Measurements from ENCODE around the gene COL25A1. TPM values are rescaled to one million over a fixed set of nuclear protein-coding genes. Genes with fewer than 3 reads are reported as not detected.
"Not testable (repeated sequence)": the region's sequence is repeated elsewhere in the genome, so short reads cannot be mapped to it uniquely, and the experiment has no call there.

COL25A1 gene
- total RNA-seq, 1 donor from 2014 or later, result 0.73 TPM

GRCh38 chr4:108878806-108879205 lies 423.7 kb downstream of the COL25A1 start:
- intact Hi-C loops (cut with DNase I), result no loop called here
- ATAC-seq (no peak), DNase-seq (ENCODE audit: missing footprints) (no peak)

DNA sequence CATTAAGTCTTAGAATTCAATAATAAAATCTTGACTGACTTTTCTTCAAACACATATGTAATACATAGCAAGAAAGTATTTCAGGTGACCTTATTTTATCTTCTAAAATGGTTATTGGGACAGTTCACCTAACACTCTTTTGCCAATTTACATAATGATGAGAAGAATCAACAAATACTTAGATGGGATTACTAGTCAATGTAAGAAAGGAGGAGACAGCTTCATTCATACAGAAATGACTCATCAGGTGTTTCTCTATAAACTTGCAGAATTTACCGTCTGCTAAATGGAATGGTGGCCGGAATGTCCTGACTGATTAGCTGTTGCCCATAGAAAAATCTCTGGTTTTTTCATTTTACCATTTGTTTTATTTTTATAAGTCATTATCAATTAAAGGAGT lies 424.6 kb downstream of the COL25A1 start:
- ATAC-seq (no peak), DNase-seq (ENCODE audit: missing footprints) (no peak)
- intact Hi-C loops (cut with DNase I), result no loop called here

- DNase-seq (ENCODE audit: missing footprints) (no peak), ATAC-seq (no peak)
- intact Hi-C loops (cut with DNase I), result no loop called here
Measured at GRCh38 chr4:108874806-108875205, 427.7 kb downstream of the COL25A1 start.

DNA sequence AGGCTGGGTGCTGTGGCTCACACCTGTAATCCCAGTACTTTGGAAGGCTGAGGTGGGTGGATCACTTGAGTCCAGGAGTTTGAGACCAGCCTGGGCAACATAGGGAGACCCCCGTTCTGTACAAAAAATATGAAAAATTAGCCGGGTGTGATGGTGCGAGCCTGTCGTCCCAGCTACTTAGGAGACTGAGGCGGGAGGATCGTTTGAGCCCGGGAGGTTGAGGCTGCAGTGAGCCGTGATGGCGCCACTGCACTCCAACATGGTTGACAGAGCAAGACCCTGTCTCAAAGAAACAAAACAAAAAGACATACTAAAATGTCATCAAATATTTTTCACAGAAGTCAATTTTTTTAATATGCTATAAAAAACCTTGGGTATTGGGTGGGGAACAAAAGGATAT lies 432.5 kb downstream of the COL25A1 start:
- ATAC-seq; intact Hi-C loops (cut with DNase I): not testable (repeated sequence)
- peak; percentile 9 for DNase-seq (ENCODE audit: missing footprints)

- intact Hi-C loops (cut with DNase I), result no loop called here
- no peak for DNase-seq (ENCODE audit: missing footprints)
- ATAC-seq, result no peak
Measured at GRCh38 chr4:108868606-108869227, 433.7 kb downstream of the COL25A1 start.

- ATAC-seq, result no peak
- intact Hi-C loops (cut with DNase I), result no loop called here
- no peak for DNase-seq (ENCODE audit: missing footprints)
Measured at GRCh38 chr4:108867476-108867875, 435.0 kb downstream of the COL25A1 start.

- intact Hi-C loops (cut with DNase I), result no loop called here
Measured at GRCh38 chr4:108861334-108861733, 441.1 kb downstream of the COL25A1 start.

GRCh38 chr4:108854786-108855185 lies 447.7 kb downstream of the COL25A1 start:
- no peak for DNase-seq (ENCODE audit: missing footprints)
- intact Hi-C loops (cut with DNase I), result no loop called here
- no peak for ATAC-seq

More at GRCh38 chr4:108861334-108861733, 441.1 kb downstream of the COL25A1 start:
- no peak for DNase-seq (ENCODE audit: missing footprints)
- ATAC-seq, result no peak

DNA sequence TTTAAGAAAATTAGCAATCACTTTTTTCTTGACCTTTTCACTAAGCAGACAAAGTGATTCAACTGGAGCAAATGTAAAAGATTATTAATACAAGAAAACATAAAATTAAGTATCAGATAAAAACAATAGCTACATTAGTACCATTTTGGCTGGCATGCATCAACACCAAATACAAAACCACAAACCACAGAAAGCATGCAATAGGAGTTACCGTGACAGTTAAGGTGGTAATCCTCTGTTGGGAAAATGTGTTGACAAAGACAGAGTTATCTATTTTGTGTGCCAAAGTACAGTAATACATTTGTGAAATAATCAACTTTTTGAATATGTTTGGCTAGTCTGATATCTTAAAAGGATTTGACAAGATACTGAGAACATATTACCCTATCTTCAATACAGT lies 449.8 kb downstream of the COL25A1 start:
- DNase-seq (ENCODE audit: missing footprints), result no peak
- intact Hi-C loops (cut with DNase I), result no loop called here
- ATAC-seq, result no peak

DNA sequence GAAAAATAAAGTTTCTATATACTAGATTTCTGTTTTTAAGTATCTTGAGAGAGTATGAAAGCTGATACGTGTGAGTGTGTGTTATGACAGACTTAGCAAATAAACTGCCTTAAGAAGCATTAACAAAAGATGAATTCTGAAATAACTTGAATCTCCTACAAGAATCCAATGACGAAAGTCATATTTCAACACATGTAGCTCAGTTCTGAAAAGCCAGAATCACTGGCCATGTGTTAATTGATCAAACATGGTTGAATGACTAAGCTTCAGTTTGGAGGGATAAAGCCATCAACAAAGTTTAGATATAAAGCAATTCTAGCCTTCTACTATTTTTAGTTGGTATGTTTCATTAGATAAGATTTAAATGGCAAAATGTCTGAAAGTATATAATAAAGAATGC lies 451.1 kb downstream of the COL25A1 start:
- ATAC-seq (no peak), DNase-seq (ENCODE audit: missing footprints) (no peak)
- intact Hi-C loops (cut with DNase I), result no loop called here

DNA sequence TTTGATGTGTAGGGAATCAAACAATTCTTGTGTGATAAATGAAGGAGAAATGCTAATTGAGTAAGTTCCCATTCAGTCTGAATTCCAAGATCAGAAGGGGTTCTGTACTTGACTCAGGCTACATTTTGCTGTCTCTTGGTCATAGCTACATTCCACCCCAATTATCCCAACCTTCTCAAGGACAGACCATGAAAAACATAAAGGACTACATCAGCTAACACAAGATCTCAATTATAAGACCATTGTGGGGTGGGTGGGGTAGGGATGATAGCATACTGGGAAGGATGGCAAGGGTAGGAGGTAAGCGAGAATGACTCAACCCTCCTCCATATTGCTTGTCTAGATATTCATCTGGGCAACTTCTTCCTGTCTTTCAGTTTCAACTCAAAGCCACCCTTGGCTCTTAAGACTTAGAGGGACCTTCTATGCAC lies 452.2 kb downstream of the COL25A1 start:
- intact Hi-C loops (cut with DNase I), result no loop called here
- no peak for ATAC-seq
- no peak for DNase-seq (ENCODE audit: missing footprints)

- ATAC-seq, result no peak
- no peak for DNase-seq (ENCODE audit: missing footprints)
- intact Hi-C loops (cut with DNase I), result no loop called here
Measured at GRCh38 chr4:108849611-108850168, 452.8 kb downstream of the COL25A1 start.

DNA sequence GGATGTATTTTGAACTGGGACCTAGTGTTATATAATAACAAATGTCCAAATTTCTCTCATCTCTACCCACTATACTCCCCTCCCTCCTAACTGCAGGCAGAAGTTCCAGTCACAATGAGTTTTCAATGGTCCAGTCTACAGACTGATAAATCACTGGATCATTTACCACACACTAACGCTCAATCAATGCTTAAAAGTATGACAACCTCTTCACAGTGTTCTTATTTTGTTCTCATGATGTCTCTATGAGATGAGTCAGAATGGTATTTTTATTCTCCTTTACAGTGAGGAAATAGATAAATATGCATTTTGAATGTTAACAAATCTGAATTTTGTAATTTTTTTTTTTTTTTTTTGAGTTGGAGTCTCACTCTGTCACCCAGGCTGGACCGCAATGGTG lies 455.9 kb downstream of the COL25A1 start:
- DNase-seq (ENCODE audit: missing footprints) (no peak), ATAC-seq (no peak)
- intact Hi-C loops (cut with DNase I), result no loop called here

DNA sequence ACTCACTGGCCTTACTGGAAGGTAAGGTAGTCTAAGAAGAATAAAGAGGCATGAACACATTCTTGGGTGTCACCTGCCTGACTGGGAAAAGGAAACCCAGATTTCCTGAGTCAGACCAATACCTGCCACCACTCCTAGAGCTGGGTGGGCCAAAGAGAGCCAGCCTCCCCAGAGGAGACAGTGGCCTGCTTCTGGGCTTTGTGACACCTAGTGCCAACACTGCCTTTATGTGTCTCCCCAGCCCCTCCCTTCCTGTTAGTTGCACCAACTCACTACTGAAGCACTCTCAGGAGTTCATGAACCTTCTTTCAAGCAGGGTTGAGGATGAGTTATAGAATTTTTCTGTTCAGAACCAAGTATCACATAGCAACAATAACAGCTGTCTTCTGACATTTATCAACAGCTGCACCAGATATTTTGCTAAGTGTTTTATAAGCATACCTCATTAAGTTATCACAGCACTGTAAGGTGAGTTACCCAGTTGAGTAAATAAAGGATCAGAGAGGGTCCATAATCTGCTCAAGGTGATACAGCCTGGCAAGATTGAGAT lies 462.0 kb downstream of the COL25A1 start:
- intact Hi-C loops (cut with DNase I), result no loop called here
- DNase-seq (ENCODE audit: missing footprints) (no peak), ATAC-seq (no peak)

DNA sequence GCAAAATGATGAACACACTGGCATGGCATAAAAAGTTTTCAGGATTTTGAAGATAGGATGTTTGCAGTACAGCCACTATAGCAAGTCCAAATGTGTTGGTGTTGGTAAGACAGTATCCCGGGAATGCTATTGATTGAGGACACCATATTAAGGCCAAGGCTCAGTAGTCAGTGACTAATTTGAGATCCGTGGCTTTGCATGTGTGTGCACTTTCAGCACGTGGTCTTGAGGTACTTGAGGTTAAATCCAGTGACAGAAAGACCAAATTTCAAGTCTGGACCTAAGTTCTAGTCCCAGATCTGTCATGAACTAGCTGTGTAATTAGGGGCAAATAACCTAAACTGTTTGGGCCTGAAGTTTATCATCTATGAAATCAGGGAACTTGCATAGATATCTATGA lies 463.1 kb downstream of the COL25A1 start:
- no peak for DNase-seq (ENCODE audit: missing footprints)
- ATAC-seq, result no peak
- intact Hi-C loops (cut with DNase I), result no loop called here

- intact Hi-C loops (cut with DNase I), result no loop called here
- no peak for ATAC-seq
- no peak for DNase-seq (ENCODE audit: missing footprints)
Measured at GRCh38 chr4:108838451-108838850, 464.0 kb downstream of the COL25A1 start.

- ATAC-seq, result no peak
- no peak for DNase-seq (ENCODE audit: missing footprints)
- intact Hi-C loops (cut with DNase I), result loop anchor here (2.0 kb wide), 1 partner anchor 572 kb away; no protein-coding TSS in a partner anchor
Measured at GRCh38 chr4:108834835-108835384, 467.5 kb downstream of the COL25A1 start.

DNA sequence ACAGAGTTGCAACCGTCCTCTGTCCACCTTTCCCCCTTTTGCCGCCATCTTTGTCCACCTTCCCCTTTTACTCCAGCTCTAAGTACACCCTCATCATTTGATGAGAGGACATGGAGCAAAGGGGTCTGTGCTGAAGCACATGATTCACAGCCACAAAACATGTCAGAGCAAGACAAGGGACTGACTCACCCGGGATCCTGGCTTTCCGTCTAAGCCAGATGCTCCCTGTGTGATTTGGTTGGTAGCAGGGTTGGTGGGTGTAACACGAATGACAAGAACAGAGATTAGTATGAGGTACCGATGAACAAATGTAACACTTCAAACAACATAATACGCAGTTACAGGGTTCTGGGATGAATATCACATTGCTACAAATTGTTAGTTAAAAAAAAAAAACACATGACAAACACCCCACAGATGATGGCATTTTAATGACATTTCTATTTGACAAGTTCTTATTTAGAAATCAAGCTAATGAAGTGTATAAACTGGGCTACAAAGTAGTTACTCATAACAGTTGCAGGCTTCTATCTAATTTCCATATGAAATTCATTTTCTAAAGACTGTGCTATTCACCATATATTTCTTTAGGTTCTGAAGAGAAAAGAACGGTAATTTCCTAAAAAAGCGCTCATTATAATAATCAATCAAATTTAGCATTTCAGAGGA lies 468.2 kb downstream of the COL25A1 start:
- intact Hi-C loops (cut with DNase I), result loop anchor here (2.0 kb wide), 1 partner anchor 573 kb away; no protein-coding TSS in a partner anchor
- DNase-seq (ENCODE audit: missing footprints), result no peak
- no peak for ATAC-seq

- ATAC-seq, result no peak
- intact Hi-C loops (cut with DNase I), result no loop called here
- DNase-seq (ENCODE audit: missing footprints), result no peak
Measured at GRCh38 chr4:108833046-108833445, 469.4 kb downstream of the COL25A1 start.

DNA sequence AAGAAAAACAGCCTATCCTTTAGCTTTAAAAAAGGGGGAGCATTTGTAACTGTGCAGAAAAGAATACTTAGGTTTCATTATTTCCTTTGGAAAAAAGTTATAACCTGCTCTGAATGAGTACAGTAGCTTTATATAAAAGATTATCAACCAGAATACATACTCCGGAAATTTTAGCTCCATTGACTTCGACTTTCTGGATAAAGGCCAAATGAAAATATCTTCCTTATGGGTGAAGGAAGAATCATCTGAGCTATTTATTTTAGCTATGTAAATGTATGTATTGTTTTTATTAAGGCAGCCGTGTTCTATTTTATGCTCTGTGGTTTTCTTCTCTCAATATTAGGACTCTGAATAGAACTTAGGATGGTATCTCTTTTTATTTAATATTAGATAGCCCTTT lies 470.6 kb downstream of the COL25A1 start:
- ATAC-seq, result no peak
- intact Hi-C loops (cut with DNase I), result loop anchor here (2.0 kb wide), 1 partner anchor 69 kb away; the partner anchor contains the start of gene ETNPPL
- no peak for DNase-seq (ENCODE audit: missing footprints)

Data from Right ventricle myocardium inferior (tissue), 1 donor.